Transverse colon (tissue), 4 donors: Measurements from ENCODE around the gene SOX8.

ENCODE experiments used
- CTCF ChIP-seq, 5 experiments: fragments of 200-600 bp in 3 of 5; fragments of 450-650 bp in 2 of 5; sonication (generic) in 3 of 5; IDR thresholded peaks; 1 replicate in 2 of 5; 2 replicates in 3 of 5; pipeline ENCODE4 v1.5.1; 2016 to 2017; ENCODE audit warnings: antibody characterized with exemption in 5 of 5, inconsistent platforms in 3 of 5, mild to moderate bottlenecking in 2 of 5, moderate library complexity in 1 of 5
- EP300 ChIP-seq: sonication (generic); formaldehyde crosslinking; IDR thresholded peaks from one replicate; pipeline ENCODE4 v1.6.1; 2017; ENCODE audit warnings: antibody characterized with exemption, low read depth
- POLR2A ChIP-seq: fragments of 450-650 bp; IDR thresholded peaks from one replicate; pipeline ENCODE4 v1.6.1; 2016; ENCODE audit warnings: antibody characterized with exemption, mild to moderate bottlenecking, moderate library complexity
- POLR2AphosphoS5 ChIP-seq, 3 donors: sonication (generic); formaldehyde crosslinking; IDR thresholded peaks; one replicate each; pipeline ENCODE4 v1.6.1; 2016; ENCODE audit warnings: antibody characterized with exemption in 3 of 3

DNA sequence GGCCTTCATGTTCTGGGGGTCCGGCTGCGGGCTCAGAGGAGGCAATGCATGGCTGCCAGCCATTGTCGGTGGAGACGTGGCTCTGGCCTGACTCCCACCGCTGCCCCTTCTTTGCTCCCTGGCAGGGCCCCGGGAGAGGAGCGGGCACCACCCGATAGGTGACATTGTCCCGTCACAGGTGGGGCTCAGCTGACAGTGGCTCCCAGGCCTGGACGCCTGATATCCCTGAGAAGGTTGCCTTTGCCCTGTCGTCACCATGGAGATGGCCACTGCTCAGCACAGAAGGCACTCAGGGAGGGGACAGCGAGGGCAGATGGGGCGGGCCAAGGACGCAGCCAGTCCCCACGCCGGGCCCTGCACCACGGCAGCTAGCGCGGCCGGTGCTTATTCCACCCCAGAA is 42.6 kb downstream of the SOX8 start:
- TF ChIP-seq EP300: no peak
- no peak for TF ChIP-seq CTCF (IDR thresholded peaks at IDR 0.05)
- TF ChIP-seq POLR2A: no peak
- no peak for TF ChIP-seq POLR2AphosphoS5 (IDR thresholded peaks at IDR 0.05)
